ENCODE measurements around the gene WNT8A.
"Not testable (repeated sequence)": the region's sequence is repeated elsewhere in the genome, so short reads cannot be mapped to it uniquely, and the experiment has no call there.

Gene WNT8A, protein sequence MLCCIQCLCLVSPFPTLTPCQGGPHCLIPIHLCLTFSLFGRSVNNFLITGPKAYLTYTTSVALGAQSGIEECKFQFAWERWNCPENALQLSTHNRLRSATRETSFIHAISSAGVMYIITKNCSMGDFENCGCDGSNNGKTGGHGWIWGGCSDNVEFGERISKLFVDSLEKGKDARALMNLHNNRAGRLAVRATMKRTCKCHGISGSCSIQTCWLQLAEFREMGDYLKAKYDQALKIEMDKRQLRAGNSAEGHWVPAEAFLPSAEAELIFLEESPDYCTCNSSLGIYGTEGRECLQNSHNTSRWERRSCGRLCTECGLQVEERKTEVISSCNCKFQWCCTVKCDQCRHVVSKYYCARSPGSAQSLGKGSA

GRCh38 chr5:138083702-138084101, at the start of gene WNT8A:
Gene WNT8A (plus strand): TSS chr5:138084033. CDS start chr5:138084128, 95 bp downstream.
- DNase-seq (ENCODE audit: low read depth): no peak

- peak; percentile 40 for DNase-seq (ENCODE audit: low read depth)
These were observed 48.0 kb upstream of the WNT8A start for GRCh38 chr5:138035605-138036537.

- no peak for DNase-seq (ENCODE audit: low read depth)
These were observed 46.6 kb upstream of the WNT8A start for GRCh38 chr5:138037271-138037670.

GRCh38 chr5:138037907-138038633, 45.8 kb upstream of the WNT8A start:
- no peak for DNase-seq (ENCODE audit: low read depth)

DNA sequence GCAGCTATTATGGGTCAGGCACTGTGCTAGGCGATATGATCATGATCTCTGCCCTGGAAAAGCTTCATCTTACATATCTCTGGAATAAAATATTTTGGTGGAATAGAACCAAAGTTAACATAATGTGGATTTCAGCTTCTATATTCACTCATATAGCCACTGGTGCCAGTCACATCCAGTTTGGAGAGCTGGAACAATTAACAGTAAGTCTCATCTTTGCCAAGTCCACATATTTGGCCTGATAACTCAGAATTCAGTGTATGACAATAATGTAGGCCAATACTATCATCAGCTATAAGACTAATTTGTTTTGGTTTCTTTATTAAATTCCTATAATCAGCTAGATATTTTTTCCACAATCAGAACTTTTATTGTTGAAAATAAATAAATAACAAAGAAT, 45.0 kb upstream of the WNT8A start:
- DNase-seq (ENCODE audit: low read depth): no peak

- not testable (repeated sequence) for DNase-seq (ENCODE audit: low read depth)
These were observed 38.5 kb upstream of the WNT8A start for GRCh38 chr5:138045283-138045682.

DNA sequence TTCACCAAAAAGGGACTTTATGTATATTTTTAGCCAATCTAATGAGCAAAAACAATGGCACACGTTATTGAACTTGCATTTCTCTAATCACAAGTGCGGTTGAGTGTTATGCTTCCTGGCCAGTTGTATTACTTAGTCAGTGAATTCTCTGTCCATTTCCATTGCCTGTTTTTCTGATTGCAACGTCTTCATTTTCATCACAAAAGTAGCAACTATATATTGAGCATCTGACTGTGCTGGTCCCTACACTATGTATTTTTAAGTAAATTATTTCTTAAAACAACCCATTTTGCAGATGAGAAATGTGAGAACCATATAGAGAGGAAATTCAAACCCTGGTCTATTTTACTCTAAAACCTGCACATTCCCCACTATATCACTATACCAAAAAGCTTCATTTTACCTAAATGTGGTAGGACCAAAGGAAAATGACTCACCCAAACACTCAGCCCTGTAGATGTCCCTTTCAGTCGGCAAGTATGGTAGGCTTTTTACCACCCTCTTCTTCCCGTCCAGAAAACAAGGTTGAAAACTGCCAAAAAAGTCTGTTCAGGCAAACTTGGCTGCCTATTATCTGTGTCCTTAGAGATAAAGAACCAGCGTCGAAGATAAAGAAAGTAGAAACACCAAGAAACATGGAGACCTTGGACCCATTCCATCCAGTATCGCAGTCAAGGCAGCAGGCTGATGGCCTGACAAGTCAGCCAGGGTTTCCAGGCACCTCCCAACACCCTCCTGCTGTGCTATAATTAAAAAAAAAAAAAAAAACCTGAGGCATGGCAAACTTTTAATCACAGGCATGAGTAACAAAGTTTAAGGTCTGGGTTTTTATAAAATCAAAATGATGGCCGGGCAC, 32.2 kb upstream of the WNT8A start:
- DNase-seq (ENCODE audit: low read depth): no peak

DNA sequence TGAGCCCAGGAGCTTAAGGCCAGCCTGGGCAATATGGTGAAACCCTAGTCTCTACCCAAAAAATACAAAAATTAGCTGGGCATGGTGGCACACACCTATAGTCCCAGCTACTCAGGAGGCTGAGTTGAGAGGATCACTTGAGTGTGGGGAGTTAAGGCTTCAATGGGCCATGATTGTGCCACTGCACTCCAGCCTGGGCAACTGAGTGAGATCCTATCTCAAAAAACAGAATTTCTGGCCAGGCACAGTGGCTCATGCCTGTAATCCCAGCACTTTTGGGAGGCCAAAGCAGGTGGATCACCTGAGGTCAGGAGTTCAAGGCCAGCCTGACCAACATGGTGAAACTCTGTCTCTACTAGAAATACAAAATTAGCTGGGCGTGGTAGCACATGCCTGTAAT, 31.1 kb upstream of the WNT8A start:
- not testable (repeated sequence) for DNase-seq (ENCODE audit: low read depth)

- no peak for DNase-seq (ENCODE audit: low read depth)
These were observed 30.3 kb upstream of the WNT8A start for GRCh38 chr5:138053554-138053953.

GRCh38 chr5:138054206-138054605, 29.6 kb upstream of the WNT8A start:
- no peak for DNase-seq (ENCODE audit: low read depth)

DNA sequence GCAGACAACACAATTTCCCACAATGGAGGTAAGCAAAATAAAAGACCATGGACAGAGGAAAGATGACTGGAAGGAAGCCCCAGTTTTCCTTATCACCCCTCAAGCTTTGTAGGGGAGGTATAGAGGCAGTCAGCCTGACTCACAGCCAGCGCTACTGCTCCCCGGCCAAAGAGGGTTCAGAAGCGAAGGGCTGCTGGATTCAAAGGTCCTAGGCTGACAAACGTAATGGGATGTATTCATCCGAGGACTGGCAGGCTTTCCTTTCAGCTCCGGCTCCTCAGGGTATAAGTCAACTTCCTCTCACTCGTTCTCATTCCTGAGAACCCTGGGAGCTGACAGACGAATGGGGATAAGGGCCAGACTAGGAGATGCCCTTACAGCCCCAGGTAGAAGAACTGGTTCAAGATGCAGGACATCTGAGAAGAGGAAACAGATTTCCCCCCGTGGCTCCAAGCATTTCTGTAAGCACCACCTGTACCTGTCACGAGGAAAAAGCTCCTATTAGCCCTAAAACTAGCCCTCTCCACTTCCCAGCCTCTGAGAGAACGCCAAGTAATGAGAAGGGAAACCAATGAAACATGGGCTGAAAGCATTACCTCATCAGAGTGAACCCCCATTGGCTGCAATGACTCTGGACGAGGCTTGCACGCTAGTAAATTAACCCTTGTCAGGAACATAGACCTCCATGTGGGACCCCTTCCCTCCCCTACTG, 28.8 kb upstream of the WNT8A start:
- no peak for DNase-seq (ENCODE audit: low read depth)

GRCh38 chr5:138064526-138064925, 19.3 kb upstream of the WNT8A start:
- DNase-seq (ENCODE audit: low read depth): no peak

GRCh38 chr5:138065102-138065501, 18.7 kb upstream of the WNT8A start:
- DNase-seq (ENCODE audit: low read depth): no peak

- no peak for DNase-seq (ENCODE audit: low read depth)
These were observed 15.9 kb upstream of the WNT8A start for GRCh38 chr5:138067945-138068344.

DNA sequence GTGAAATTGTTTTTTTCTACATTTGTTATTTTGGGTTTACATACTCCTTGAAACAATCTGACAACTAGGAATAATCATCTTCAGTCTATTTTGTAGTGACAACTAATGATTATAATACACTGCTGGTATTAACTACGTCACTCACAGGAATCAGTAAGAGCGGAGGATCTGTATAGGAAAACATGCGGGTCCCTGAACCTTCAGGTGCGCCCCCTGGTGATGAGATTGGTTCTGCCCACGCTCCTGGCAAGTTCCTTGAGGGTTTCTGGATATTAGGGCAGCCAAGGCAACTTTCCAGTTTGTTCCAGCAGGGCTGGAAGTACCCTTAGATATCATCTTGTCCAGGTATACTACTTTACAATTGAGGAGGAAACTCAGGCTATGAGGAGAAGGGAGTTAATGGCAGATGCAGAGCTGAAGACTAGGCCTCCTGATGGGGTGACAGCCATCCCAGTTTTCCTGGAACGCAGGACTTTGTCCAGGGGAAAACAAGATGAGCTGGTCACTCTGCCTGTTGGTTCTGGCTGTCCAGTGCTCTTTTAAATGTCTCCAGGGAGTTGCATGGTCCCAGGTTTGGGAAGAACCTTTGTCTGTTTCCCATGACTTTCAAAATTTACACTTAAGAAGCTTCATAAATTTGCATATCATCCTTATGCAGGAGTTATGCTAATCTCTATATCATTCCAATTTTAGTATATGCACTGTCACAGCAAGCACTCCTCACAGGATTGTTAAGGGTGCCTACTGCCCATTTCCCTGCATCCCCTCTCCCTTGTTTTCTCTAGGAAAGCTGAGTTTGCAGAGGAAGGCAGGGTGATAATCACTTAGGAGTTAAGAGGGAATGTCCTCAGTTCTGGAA, 14.9 kb upstream of the WNT8A start:
- DNase-seq (ENCODE audit: low read depth): peak; percentile 60

- not testable (repeated sequence) for DNase-seq (ENCODE audit: low read depth)
These were observed 13.8 kb upstream of the WNT8A start for GRCh38 chr5:138070026-138070425.

DNA sequence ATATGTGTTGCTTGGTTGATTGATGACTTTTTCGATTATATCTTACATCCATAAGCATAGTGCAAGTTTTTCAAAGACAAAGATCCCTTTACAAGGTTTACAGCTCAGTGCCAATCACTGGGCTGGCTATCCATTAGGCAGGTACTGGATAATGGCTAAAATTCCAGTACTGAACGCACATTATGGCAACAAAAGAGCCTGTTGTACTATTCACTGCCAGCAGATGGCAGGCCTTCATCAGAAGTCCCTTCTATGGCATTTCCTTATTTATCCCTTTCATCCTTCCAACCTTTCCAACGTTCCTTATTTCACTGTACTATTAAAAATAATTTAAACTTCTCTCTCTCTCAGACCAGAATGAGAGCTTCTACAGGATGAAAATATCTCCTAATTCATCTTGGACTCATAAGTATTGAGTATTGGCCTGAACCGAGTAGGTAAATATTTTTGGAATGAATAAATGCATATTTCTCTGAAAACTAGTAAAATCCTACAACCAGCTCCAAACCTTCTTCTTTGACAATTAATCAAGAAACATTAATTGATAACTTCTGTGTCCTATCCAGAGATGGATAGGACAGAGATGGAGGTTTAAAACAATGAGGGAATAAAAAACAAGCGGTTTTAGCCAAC, 6.7 kb upstream of the WNT8A start:
- peak; percentile 18 for DNase-seq (ENCODE audit: low read depth)

- DNase-seq (ENCODE audit: low read depth): no peak
These were observed 5.7 kb upstream of the WNT8A start for GRCh38 chr5:138078006-138078643.

DNA sequence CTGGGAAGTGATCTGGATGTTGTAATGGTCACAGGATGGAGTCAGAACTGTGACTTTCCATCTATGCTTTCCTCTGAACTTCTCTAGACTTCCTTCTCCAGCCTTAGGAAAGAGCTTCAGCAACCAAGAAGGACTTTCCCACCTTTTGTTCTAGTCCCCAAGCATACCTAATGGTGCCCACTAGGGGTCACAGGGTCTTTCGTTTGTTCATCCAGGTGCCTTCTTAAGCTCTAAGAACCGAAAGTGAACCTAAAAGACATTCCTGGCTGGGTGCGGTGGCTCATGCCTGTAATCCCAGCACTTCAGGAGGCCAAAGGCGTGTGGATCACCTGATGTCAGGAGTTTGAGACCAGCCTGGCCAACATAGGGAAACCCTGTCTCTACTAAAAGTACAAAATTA, 1.8 kb upstream of the WNT8A start:
- no peak for DNase-seq (ENCODE audit: low read depth)
